Adipocyte (in vitro differentiated cells): Measurements from ENCODE around the gene PPP6R1.

Experiments used
- DNase-seq: peaks from one replicate; pipeline ENCODE4 v3.0.0-alpha.2; 2015; ENCODE audit warnings: low read depth
- H3K27me3 ChIP-seq: replicated peaks from 2 replicates; pipeline ENCODE4 v1.7.0; 2013; ENCODE audit warnings: mild to moderate bottlenecking, low read length, moderate library complexity; ENCODE audit not compliant: control insufficient read depth, insufficient read depth
- H3K36me3 ChIP-seq: 2 replicates; pipeline ENCODE4 v1.7.0; 2013; ENCODE audit warnings: low read length, mild to moderate bottlenecking, moderate library complexity; ENCODE audit not compliant: control insufficient read depth, insufficient read depth, severe bottlenecking
- H3K4me1 ChIP-seq: 2 replicates; pipeline ENCODE4 v1.7.0; 2013; ENCODE audit warnings: mild to moderate bottlenecking, low read length, moderate library complexity; ENCODE audit not compliant: control insufficient read depth, insufficient read depth
- H3K4me3 ChIP-seq: 2 replicates; pipeline ENCODE4 v1.7.0; 2013; ENCODE audit warnings: mild to moderate bottlenecking, low read length, moderate library complexity
- H3K9ac ChIP-seq: 2 replicates; pipeline ENCODE4 v1.7.0; 2013; ENCODE audit warnings: mild to moderate bottlenecking, low read length, moderate library complexity
- H3K9me3 ChIP-seq: 2 replicates; pipeline ENCODE4 v1.7.0; 2013; ENCODE audit warnings: mild to moderate bottlenecking, low read length, moderate library complexity; ENCODE audit not compliant: control insufficient read depth

Gene PPP6R1

DNA sequence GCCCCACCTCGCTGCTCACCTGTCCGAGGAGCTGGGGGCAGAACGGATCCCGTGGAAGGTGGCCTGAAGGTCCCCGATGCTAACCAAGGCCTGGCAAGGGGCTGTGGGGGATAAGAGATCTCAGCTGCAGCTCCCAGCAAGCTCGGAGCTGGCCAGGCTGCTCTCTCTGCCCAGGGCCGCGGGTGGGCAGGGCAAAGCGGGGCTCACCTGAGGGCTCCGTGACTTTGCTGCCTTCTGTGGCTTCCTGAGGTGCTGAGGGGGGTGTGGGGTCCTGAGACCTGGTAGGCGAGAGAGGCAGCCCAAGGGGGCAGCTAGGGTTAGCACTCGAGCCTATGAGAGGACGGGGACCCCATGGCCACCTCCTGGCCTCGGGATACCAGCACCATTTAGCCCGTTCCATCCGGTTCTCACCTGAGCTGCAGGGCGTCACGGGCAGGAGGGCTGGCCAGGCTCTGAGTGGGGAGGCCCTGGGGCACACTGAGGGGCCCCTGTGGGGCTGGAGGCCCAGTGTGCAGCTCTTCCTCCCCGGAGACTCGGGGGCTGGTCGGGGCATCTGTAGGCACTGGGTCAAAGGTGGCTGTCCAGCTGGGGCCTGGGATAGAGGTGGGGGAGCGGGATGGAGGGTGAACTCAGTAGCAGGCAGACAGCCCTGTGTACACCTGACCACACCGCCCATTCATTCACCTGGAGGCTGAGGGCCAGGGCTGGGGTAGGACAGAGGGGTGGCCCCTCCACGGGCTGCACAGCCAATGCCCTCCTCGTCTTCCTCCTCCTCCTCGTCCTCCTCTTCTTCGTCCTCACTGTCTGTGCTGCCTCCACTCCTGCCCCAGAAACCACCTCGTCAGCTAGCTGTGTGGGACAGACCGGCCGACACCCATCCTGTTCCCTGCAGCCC lies 27.2 kb downstream of the PPP6R1 start:
- Histone ChIP-seq H3K27me3 (no peaks in the 10 kb centered on the region), H3K9me3 (no peaks in the 10 kb centered on the region), H3K36me3 (peaks cover 68% of the 10 kb centered on the region), H3K4me1 (no peaks in the 10 kb centered on the region), H3K9ac (no peak overlapping the region), H3K4me3 (no peak overlapping the region)
- no peak for DNase-seq

- H3K4me1 ChIP-seq: no peaks in the 10 kb centered on the region
Measured at GRCh38 chr19:55230780-55231179, 28.0 kb downstream of the PPP6R1 start.

DNA sequence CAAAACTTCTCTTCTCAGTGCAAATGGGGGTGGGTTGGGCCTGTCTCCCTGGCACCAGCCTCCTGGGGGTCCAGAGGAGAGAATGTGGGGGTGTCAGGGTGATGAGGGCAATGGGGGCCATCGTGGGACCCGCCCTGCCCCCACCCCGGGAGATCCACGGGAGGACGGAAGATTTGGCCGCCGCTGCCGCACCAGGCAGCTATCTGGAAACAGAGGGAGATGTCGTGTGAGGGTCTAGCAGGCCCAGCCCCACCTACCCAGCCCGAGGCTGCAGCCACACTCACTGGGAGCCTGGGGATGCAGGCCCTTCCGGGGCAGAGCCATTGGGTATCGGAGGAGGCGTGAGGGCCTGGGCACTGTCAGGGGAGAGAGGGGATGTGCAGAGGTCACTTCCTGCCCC lies 28.5 kb downstream of the PPP6R1 start:
- H3K9me3 ChIP-seq: no peaks in the 10 kb centered on the region
- no peaks in the 10 kb centered on the region for H3K4me1 ChIP-seq
- no peak for DNase-seq
- no peak overlapping the region for H3K9ac ChIP-seq
- H3K36me3 ChIP-seq: peaks cover 60% of the 10 kb centered on the region
- no peak overlapping the region for H3K4me3 ChIP-seq
- H3K27me3 ChIP-seq: no peaks in the 10 kb centered on the region

More at GRCh38 chr19:55230780-55231179, 28.0 kb downstream of the PPP6R1 start:
- Histone ChIP-seq H3K4me3 (no peak overlapping the region), H3K27me3 (no peaks in the 10 kb centered on the region), H3K9me3 (no peaks in the 10 kb centered on the region), H3K9ac (no peak overlapping the region), H3K36me3 (peaks cover 61% of the 10 kb centered on the region)
- no peak for DNase-seq

DNA sequence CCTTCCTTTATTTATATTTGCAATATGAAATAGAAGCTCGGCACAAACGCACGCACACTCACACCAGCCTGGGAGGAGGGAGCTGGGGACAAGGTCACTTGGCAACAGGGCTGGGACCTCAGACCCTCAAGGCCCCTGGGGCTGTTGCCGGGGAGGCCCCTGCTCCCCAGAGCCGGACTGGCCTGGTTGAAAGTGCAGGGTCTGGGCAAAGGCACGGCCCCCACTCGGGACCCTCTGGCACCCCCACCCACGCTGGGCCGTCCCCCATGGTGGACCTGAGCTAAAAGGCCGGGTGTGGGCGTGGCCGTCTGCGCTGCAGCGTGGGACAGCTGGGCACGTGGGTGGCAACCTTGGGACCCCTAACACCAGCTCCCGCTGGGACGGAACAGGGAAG lies 29.0 kb downstream of the PPP6R1 start:
- DNase-seq: no peak
- H3K4me3 ChIP-seq: no peak overlapping the region
- H3K4me1 ChIP-seq: no peaks in the 10 kb centered on the region
- H3K27me3 ChIP-seq: no peaks in the 10 kb centered on the region
- H3K9ac ChIP-seq: no peak overlapping the region
- H3K9me3 ChIP-seq: no peaks in the 10 kb centered on the region
- H3K36me3 ChIP-seq: peaks cover 56% of the 10 kb centered on the region

GRCh38 chr19:55229145-55229788 lies 29.6 kb downstream of the PPP6R1 start:
- H3K9ac ChIP-seq: no peak overlapping the region
- peaks cover 51% of the 10 kb centered on the region for H3K36me3 ChIP-seq
- H3K4me1 ChIP-seq: no peaks in the 10 kb centered on the region
- H3K27me3 ChIP-seq: no peaks in the 10 kb centered on the region
- no peak overlapping the region for H3K4me3 ChIP-seq
- no peak for DNase-seq
- H3K9me3 ChIP-seq: no peaks in the 10 kb centered on the region

DNA sequence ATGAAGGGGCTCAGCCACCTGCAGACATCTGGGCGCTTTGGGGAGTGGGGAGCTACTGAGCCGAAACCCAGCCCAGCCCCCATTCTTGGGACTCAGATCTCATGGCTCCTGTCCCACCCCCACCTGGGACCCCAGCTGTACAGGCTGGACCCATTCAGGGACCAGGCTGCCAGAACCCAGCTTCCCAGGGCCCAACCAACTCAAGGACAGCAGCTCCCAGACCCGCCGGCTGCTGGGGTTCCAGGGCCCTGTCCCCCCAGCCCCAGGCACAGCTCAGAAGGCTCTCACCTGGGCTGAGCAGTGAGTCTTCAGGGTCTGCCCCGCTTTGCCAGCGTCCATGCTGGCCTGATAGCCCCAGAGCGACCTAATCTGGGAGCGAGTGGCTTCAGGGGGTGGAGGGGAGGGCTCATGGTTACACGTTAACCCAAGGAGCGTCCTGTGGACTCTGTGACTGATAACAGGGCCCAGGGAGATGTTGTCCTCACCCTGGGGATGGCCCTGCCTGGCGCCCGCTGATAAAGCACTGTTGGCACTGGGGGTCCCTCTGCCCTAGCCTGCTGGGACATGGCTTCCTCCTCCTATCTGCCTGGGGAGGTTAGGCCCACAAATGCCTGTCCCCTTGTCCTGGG lies 30.3 kb downstream of the PPP6R1 start, which contains the start of gene TMEM86B:
TMEM86B (minus strand) TSS at position 361 of the 629 bp plus-strand sequence; CDS start at position 339, 22 bp downstream.
- no peaks in the 10 kb centered on the region for H3K27me3 ChIP-seq
- peaks cover 43% of the 10 kb centered on the region for H3K36me3 ChIP-seq
- no peak within 1 kb of the TSS for H3K4me3 ChIP-seq
- DNase-seq: no peak
- no peak within 1 kb of the TSS for H3K9ac ChIP-seq
- no peaks in the 10 kb centered on the region for H3K9me3 ChIP-seq
- H3K4me1 ChIP-seq: no peaks in the 10 kb centered on the region

GRCh38 chr19:55228015-55228391 lies 30.8 kb downstream of the PPP6R1 start:
- Histone ChIP-seq H3K27me3 (no peaks in the 10 kb centered on the region), H3K9me3 (no peaks in the 10 kb centered on the region), H3K36me3 (peaks cover 38% of the 10 kb centered on the region), H3K4me3 (no peak overlapping the region), H3K9ac (no peak overlapping the region), H3K4me1 (no peaks in the 10 kb centered on the region)
- no peak for DNase-seq

DNA sequence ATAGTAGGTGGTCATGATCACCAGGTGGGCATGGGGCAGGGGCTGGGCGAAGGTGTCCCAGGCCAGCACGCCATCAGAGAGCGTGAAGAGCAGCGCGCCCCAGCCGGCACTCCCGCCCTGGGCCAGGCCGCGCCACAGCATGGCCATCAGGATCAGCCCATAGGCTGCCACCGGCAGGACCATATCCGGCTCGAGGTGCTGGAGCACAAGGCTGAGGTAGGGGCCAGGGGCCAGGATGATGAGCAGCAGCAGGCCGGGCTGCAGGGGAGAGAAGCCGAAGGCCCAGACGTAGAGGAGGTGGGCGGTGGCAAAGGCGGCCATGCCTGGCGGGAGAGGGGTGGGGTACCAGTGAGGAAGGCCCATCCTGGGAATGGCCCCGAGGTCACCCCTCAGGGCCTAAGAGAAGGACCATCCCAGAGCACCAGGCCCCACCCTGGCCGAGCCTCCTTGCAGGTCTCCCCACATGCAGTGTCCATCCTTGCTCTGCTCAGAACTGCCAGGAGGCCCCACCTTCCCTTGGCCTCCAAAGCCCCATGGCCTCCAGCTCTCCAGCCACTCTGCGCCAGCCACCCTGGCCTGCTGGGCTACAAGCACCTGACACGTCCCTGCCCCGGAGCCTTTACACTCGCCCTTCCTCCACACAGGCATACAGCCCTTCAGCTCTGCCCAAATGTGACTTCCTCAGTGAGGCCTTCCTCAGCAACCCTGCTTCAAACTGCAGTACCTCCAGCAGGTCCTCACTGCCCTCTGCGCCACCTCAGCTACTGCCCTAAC lies 31.4 kb downstream of the PPP6R1 start:
- Histone ChIP-seq H3K9ac (no peak overlapping the region), H3K9me3 (no peaks in the 10 kb centered on the region), H3K4me3 (no peak overlapping the region), H3K4me1 (no peaks in the 10 kb centered on the region), H3K36me3 (peaks cover 32% of the 10 kb centered on the region), H3K27me3 (no peaks in the 10 kb centered on the region)
- no peak for DNase-seq

DNA sequence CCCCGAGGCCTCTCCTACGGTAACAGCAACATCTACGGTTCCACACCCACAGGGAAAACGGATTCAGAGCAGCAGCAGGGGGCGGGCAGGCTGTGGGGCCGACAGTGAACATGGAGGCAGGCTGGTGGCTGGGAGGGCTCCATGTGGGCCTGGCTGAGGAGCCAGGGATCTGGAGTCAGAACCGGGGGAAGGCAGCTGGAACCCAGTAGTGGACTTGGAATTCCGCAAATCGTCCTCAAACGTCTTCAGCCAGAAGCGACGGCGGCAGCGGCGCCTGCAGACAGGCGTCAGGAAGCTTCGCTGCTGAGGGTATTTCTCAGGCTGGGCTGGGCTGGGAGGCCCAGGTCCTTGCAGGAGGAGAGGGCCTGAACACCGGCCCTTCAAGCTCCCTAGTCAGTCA lies 32.0 kb downstream of the PPP6R1 start:
- no peaks in the 10 kb centered on the region for H3K4me1 ChIP-seq
- no peak for DNase-seq
- H3K4me3 ChIP-seq: no peak overlapping the region
- H3K9ac ChIP-seq: no peak overlapping the region
- H3K27me3 ChIP-seq: no peaks in the 10 kb centered on the region
- H3K9me3 ChIP-seq: no peaks in the 10 kb centered on the region
- H3K36me3 ChIP-seq: peaks cover 26% of the 10 kb centered on the region

DNA sequence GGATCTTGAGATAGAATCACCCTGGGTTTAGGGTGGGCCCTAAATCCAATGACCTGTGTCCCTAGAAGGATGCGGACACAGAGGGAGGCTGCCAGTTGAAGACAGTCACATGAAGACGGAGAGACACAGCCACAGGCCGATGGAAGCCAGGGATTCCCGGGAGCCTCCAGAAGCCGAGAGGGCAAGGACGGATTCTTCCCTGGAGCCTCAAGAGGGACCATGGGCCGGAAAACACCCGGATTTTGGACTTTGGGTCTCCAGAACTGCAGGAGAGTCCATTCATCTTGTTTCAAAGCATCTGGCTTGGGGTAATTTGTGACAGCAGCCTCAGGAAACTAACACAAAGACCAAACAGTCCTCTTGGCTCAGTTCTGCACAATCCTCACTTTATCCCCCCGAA lies 32.5 kb downstream of the PPP6R1 start:
- no peak overlapping the region for H3K9ac ChIP-seq
- no peaks in the 10 kb centered on the region for H3K9me3 ChIP-seq
- H3K36me3 ChIP-seq: peaks cover 21% of the 10 kb centered on the region
- H3K4me3 ChIP-seq: no peak overlapping the region
- no peaks in the 10 kb centered on the region for H3K27me3 ChIP-seq
- no peak for DNase-seq
- no peaks in the 10 kb centered on the region for H3K4me1 ChIP-seq
